Astrocyte of the spinal cord (primary cell): ENCODE measurements around the gene SLC30A7.

ENCODE experiments used
- DNase-seq: peaks from one replicate; pipeline ENCODE4 v3.0.0; 2011; ENCODE audit warnings: low read depth, low spot score
- H3K4me3 ChIP-seq: 2 replicates; pipeline ENCODE4 v1.5.1; 2011; ENCODE audit warnings: low read depth, mild to moderate bottlenecking, low read length, moderate library complexity
- CTCF ChIP-seq: IDR thresholded peaks from 2 replicates; pipeline ENCODE4 v1.5.1; 2012; ENCODE audit warnings: low read depth, mild to moderate bottlenecking, low read length, inconsistent platforms
- in situ Hi-C: cut with HindIII; loops from 2 replicates; pipeline ENCODE4 v1.10.0; 2017; ENCODE audit warnings: low sequenced_read_pairs

SLC30A7 gene

GRCh38 chr1:100989306-100990077, 93.6 kb downstream of the SLC30A7 start:
- H3K4me3 ChIP-seq = no peak overlapping the region
- peak; percentile 83 for DNase-seq
- in situ Hi-C loops = no loop called here
- no peak for TF ChIP-seq CTCF

GRCh38 chr1:100995198-100995988, 99.5 kb downstream of the SLC30A7 start:
- no peak overlapping the region for H3K4me3 ChIP-seq
- in situ Hi-C loops = no loop called here
- TF ChIP-seq CTCF = no peak
- DNase-seq = no peak

GRCh38 chr1:100998426-100998825, 102.5 kb downstream of the SLC30A7 start:
- no peak overlapping the region for H3K4me3 ChIP-seq
- DNase-seq = no peak
- in situ Hi-C loops = no loop called here
- no peak for TF ChIP-seq CTCF

GRCh38 chr1:101000131-101000873, 104.4 kb downstream of the SLC30A7 start:
- in situ Hi-C loops = no loop called here
- no peak overlapping the region for H3K4me3 ChIP-seq
- no peak for TF ChIP-seq CTCF
- DNase-seq = no peak

- DNase-seq = peak; percentile 42
- no peak overlapping the region for H3K4me3 ChIP-seq
- in situ Hi-C loops = no loop called here
- no peak for TF ChIP-seq CTCF
These were observed 106.7 kb downstream of the SLC30A7 start for GRCh38 chr1:101002551-101002950.

- DNase-seq = no peak
- no peak overlapping the region for H3K4me3 ChIP-seq
- in situ Hi-C loops = no loop called here
- TF ChIP-seq CTCF = no peak
These were observed 107.2 kb downstream of the SLC30A7 start for GRCh38 chr1:101003012-101003650.
